ENCODE results near the gene CDH13.

DNA sequence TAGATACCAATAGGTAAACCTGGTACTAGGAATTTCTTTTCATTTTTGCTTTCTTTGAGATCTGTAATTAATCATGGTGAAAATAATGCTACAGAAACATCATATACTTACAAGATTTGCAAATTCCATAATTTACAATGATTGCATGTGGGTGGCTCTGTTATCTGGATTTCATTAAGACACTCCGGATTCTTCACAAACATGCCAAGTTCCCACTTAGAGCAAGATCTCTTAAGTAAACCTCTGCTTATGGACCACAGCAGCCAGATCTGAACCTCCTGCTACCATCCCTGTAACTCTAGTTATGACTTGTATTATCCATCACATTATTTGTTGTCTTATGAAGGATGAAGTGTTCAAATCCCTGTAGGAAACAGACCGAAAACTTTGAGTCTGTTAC lies 424.7 kb downstream of the CDH13 start:
- TF ChIP-seq, protein P1, sequence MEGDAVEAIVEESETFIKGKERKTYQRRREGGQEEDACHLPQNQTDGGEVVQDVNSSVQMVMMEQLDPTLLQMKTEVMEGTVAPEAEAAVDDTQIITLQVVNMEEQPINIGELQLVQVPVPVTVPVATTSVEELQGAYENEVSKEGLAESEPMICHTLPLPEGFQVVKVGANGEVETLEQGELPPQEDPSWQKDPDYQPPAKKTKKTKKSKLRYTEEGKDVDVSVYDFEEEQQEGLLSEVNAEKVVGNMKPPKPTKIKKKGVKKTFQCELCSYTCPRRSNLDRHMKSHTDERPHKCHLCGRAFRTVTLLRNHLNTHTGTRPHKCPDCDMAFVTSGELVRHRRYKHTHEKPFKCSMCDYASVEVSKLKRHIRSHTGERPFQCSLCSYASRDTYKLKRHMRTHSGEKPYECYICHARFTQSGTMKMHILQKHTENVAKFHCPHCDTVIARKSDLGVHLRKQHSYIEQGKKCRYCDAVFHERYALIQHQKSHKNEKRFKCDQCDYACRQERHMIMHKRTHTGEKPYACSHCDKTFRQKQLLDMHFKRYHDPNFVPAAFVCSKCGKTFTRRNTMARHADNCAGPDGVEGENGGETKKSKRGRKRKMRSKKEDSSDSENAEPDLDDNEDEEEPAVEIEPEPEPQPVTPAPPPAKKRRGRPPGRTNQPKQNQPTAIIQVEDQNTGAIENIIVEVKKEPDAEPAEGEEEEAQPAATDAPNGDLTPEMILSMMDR (IDR thresholded peaks at IDR 0.05; ENCODE audit: low read length) = no peak
- TF ChIP-seq EZH2 (optimal IDR thresholded peaks at IDR 0.05; ENCODE audit: low read depth, low read length) = no peak
